Naive B cell (primary cell): ENCODE results near the gene C13orf46. TPM values are rescaled to one million over a fixed set of nuclear protein-coding genes. Genes with fewer than 3 reads are reported as not detected.

ENCODE experiments used
- ATAC-seq, 2 donors: fragments of 150-1000 bp; cut with Tn5 transposase; 2 replicates each; pipeline ENCODE4 v1.10.0; 2021; ENCODE audit warnings: low read depth in 2 of 2, mild to moderate bottlenecking in 2 of 2, moderate library complexity in 2 of 2
- DNase-seq: peaks from one replicate; pipeline ENCODE4 v3.0.0; 2022
- H3K27ac Mint-ChIP-seq, 6 donors: one replicate each; pipeline ENCODE4 v1.8.0; 2020 to 2022; ENCODE audit warnings: mild to moderate bottlenecking in 6 of 6, mixed read lengths in 6 of 6, moderate library complexity in 5 of 6, inconsistent platforms in 2 of 6
- H3K27me3 Mint-ChIP-seq, 3 donors: one replicate each; pipeline ENCODE4 v1.8.0; 2021 to 2022; ENCODE audit warnings: mixed read lengths in 3 of 3, mild to moderate bottlenecking in 1 of 3
- H3K36me3 Mint-ChIP-seq, 2 donors: one replicate each; pipeline ENCODE4 v1.8.0; 2020 to 2022; ENCODE audit warnings: mixed read lengths in 2 of 2, inconsistent platforms in 1 of 2, mild to moderate bottlenecking in 1 of 2
- H3K4me1 Mint-ChIP-seq, 3 donors: one replicate each; pipeline ENCODE4 v1.8.0; 2020 to 2022; ENCODE audit warnings: mixed read lengths in 3 of 3, inconsistent platforms in 1 of 3, mild to moderate bottlenecking in 1 of 3, moderate library complexity in 1 of 3
- H3K4me3 Mint-ChIP-seq, 8 donors: one replicate each; pipeline ENCODE4 v1.8.0; 2020 to 2022; ENCODE audit warnings: mild to moderate bottlenecking in 8 of 8, mixed read lengths in 8 of 8, moderate library complexity in 8 of 8, inconsistent platforms in 2 of 8
- H3K9me3 Mint-ChIP-seq, 7 donors: one replicate each; pipeline ENCODE4 v1.8.0; 2020 to 2022; ENCODE audit warnings: mixed read lengths in 7 of 7, mild to moderate bottlenecking in 5 of 7, inconsistent platforms in 2 of 7, moderate library complexity in 1 of 7
- polyA plus RNA-seq, 6 donors: library from polyadenylated mRNA; unstranded; fragments of 300-500 nt; fragmentation: Illumina TruSeq; gene quantifications; one replicate each; pipeline ENCODE4 v1.2.3, GENCODE V29; 2021; ENCODE audit warnings: low read depth in 6 of 6

The C13orf46 gene
- polyA plus RNA-seq, 6 donors from 2014 or later, result 0.19 to 0.52 (median 0.36) TPM; not detected in 2

GRCh38 chr13:113979791-113980471 is 6.1 kb upstream of the C13orf46 start:
- ATAC-seq, result no peak
- no peak for DNase-seq
- Mint-ChIP-seq H3K36me3 (peaks cover 22 to 33% of the 10 kb centered on the region in 2 donors), H3K27me3 (no peaks in the 10 kb centered on the region), H3K9me3 (peaks cover 0 to 9% (median 0%) of the 10 kb centered on the region in 7 donors), H3K4me1 (peaks cover 2 to 12% (median 11%) of the 10 kb centered on the region in 3 donors), H3K4me3 (peak overlapping the region in 1 of 8 donors; percentile 24), H3K27ac (peak overlapping the region in 3 of 6 donors; percentile 52 to 77 (median 66))

- Mint-ChIP-seq H3K27me3 (no peaks in the 10 kb centered on the region), H3K4me1 (peaks cover 2 to 12% (median 11%) of the 10 kb centered on the region in 3 donors), H3K9me3 (peaks cover 0 to 7% (median 0%) of the 10 kb centered on the region in 7 donors), H3K36me3 (peaks cover 22 to 28% of the 10 kb centered on the region in 2 donors), H3K4me3 (no peak overlapping the region), H3K27ac (peak overlapping the region in 1 of 6 donors; percentile 12)
- no peak for DNase-seq
- ATAC-seq, result no peak
Observed at GRCh38 chr13:113978741-113979481, 5.0 kb upstream of the C13orf46 start.

GRCh38 chr13:113977976-113978375 is 4.1 kb upstream of the C13orf46 start:
- Mint-ChIP-seq H3K4me1 (peaks cover 2 to 12% (median 11%) of the 10 kb centered on the region in 3 donors), H3K36me3 (peaks cover 22 to 27% of the 10 kb centered on the region in 2 donors), H3K9me3 (peaks cover 0 to 7% (median 0%) of the 10 kb centered on the region in 7 donors), H3K4me3 (no peak overlapping the region), H3K27me3 (no peaks in the 10 kb centered on the region), H3K27ac (peak overlapping the region in 2 of 6 donors; percentile 11 to 16)
- ATAC-seq (no peak), DNase-seq (no peak)

DNA sequence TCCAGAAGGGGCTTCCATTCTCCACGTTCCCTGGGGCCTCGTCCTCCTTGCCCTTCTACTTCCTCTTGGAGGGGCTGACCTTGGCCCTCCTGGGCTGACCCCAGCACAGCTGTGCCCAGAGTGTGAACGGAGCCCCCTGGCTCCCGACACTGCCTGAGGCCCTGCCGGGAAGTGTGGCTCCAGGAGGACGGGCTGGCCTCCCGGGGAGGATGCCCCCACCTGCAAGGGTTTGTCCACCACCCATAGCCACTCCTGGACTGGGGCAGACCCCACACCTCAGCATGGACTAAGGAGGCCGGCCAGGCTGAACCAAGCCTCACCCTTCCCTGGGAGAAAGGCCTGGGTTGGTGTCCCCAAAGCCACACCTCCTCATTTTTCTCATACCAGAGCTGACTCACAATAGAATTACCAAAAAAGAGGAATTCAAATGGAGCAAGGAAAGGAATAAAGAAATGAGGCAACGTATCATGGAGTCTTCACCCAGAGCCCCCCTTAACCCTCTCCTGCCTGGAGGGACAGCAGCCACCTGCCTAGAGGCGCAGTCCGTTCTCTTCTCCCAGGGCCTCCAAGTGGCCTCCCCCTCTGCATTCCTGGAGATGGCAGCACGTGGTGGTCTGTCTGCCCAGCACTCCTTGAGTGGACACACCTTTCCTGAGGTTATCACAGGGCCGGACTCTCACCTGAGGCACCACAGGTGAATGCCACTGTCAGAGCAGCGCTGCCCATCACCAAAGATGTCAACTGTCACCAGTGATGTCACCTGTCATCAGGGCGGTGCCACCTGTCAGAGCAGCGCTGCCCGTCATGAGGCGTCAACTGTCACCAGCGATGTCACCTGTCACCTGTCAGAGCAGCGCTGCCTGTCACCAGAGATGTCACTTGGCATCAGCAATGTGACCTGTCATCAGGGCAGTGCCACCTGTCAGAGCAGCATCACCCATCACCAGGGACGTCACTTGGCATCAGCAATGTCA is 3.1 kb upstream of the C13orf46 start:
- Mint-ChIP-seq H3K27me3 (no peaks in the 10 kb centered on the region), H3K36me3 (peaks cover 22 to 27% of the 10 kb centered on the region in 2 donors), H3K9me3 (peaks cover 0 to 7% (median 0%) of the 10 kb centered on the region in 7 donors), H3K27ac (peak overlapping the region in 1 of 6 donors; percentile 63), H3K4me3 (peak overlapping the region in 1 of 8 donors; percentile 34), H3K4me1 (peaks cover 2 to 12% (median 11%) of the 10 kb centered on the region in 3 donors)
- DNase-seq, result no peak
- ATAC-seq, result no peak

GRCh38 chr13:113975416-113975815 is 1.5 kb upstream of the C13orf46 start:
- H3K4me3 Mint-ChIP-seq, result no peak overlapping the region

DNA sequence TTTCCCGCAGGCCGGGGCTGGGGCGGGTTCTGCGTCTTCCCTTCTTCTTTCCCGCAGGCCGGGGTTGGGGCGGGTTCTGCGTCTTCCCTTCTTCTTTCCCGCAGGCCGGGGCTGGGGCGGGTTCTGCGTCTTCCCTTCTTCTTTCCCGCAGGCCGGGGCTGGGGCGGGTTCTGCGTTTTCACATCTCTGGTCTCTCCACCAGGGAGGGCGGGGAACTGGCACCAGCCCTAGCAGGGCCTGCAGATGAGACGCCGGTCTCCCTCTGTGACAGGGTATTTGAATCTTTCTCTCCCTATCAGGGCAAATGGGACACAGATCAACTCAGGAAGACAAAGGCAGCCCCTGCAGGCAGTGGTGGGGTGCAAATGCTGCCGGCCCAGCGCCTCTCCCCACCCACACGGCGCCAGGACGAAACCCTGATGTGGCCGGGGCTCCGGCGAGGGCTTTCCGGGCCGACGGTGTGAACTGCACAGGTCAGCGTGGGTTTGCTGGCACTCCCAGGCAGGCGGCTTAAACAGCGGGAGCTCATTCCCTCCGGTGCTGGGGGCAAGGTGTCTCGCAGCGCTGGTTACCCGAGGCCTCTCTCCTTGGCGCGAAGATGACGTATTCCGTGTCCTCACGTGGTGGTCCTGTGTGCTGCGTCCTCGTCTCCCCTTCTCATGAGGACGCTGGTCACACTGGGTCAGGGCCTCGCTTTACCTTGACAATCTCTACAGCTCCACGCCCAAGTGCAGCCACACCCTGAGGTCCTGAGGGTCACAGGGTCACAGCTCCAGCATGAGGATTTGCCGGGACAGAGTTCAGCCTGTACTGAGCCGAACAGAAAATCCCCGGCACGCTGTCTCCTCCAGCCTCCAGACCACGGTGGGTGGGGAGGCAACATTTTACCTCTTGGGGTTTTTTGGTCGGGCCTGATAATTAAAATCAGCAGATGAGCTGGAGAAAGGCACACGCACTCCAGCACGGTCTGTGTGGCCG is 717 bp upstream of the C13orf46 start:
- no peaks in the 10 kb centered on the region for H3K9me3 Mint-ChIP-seq
- no peak overlapping the region for H3K27ac Mint-ChIP-seq
- no peak for DNase-seq
- no peak for ATAC-seq
- peaks cover 0 to under 1% (median 0%) of the 10 kb centered on the region in 3 donors for H3K4me1 Mint-ChIP-seq
- H3K36me3 Mint-ChIP-seq, result peaks cover 6 to 15% of the 10 kb centered on the region in 2 donors
- H3K4me3 Mint-ChIP-seq, result no peak overlapping the region
- no peaks in the 10 kb centered on the region for H3K27me3 Mint-ChIP-seq

More at GRCh38 chr13:113975416-113975815, 1.5 kb upstream of the C13orf46 start:
- Mint-ChIP-seq H3K36me3 (peaks cover 14 to 19% of the 10 kb centered on the region in 2 donors), H3K27ac (peak overlapping the region in 1 of 6 donors; percentile 69), H3K27me3 (no peaks in the 10 kb centered on the region), H3K9me3 (peaks cover 0 to 5% (median 0%) of the 10 kb centered on the region in 7 donors), H3K4me1 (peaks cover 2 to 8% (median 8%) of the 10 kb centered on the region in 3 donors)
- ATAC-seq, result no peak
- no peak for DNase-seq

DNA sequence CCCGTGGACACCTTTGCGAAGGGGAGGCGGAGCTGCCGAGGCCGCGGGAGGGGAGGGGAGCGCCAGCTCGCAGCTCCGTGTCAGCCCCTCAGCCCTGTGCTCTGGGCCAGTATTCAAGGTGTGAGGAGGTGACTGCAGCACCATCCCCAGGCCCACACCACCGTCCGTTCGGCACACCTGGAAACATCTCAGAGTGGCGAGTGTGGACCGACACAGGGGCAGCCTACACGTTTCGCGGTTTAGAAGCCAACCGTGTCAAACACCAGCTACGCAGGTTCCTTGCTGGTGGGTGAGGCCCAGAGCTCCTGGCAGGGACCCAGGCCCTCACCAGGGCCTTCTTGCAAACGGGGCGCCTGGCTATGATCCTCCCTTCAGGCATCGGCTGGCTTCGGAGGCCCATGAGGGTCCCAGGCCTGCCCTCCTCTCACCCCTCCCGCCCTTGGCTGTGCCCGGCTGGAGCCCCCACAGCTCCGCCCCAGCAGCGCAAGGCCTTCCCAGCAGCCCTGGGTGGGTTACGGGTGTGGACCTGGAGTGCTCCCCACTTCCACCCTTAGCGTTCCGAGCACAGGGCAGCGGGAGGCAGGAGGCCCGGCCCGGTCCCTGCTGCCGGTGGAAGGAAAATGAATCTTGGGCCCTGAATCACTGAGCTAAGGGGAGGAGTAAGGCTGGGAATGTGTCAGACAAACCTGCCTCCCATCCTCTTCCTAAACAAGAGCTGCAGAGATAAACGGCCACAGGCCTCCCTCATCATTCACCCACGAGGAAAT is 1.2 kb downstream of the C13orf46 start:
- H3K27me3 Mint-ChIP-seq, result no peaks in the 10 kb centered on the region
- ATAC-seq (no peak), DNase-seq (no peak)
- no peaks in the 10 kb centered on the region for H3K4me1 Mint-ChIP-seq
- no peak overlapping the region for H3K4me3 Mint-ChIP-seq
- H3K36me3 Mint-ChIP-seq, result peaks cover 0 to 7% of the 10 kb centered on the region in 2 donors
- no peak overlapping the region for H3K27ac Mint-ChIP-seq
- no peaks in the 10 kb centered on the region for H3K9me3 Mint-ChIP-seq

DNA sequence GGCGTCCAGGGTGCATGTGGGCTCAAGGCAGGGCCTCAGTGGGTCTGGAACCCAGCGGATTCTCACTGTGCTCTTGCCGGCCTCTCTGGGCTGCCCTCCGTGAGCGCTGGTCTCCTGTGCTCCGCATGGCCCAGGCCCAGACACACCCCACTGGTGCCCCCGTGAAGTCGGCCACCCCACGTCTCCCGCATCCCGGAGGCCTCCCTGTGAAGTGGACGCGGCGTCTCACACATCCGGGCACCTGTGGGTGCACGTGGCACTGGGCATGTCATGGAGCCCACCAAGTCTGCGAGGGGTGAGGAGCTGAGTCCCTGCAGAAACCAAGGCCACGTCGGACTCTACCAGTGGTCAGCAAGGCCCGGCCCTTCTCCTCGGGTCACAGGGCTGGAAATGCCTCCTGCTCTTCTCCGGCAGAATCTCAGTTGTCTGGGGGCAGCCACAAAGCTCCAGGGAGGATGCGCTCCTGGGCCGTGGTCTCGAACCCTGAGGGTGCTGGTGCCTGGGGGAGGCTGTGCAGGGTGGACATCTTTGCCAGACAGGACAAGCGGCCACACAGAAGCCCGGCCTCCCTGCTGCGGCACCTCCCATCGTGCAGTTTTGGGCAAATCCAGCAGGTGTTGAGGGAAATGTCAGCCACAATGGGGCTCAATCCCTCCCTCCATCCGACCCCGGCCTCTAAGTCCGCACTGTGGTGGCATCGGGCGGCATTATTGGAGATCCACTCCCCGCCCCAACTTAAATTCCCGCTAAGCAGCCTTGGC is 2.2 kb downstream of the C13orf46 start:
- no peak for ATAC-seq
- Mint-ChIP-seq H3K4me1 (no peaks in the 10 kb centered on the region), H3K27ac (peak overlapping the region in 1 of 6 donors; percentile 32), H3K27me3 (no peaks in the 10 kb centered on the region), H3K4me3 (no peak overlapping the region), H3K36me3 (peaks cover 0 to 4% of the 10 kb centered on the region in 2 donors), H3K9me3 (no peaks in the 10 kb centered on the region)
- DNase-seq, result no peak

- no peak overlapping the region for H3K27ac Mint-ChIP-seq
- DNase-seq (no peak), ATAC-seq (no peak)
- peaks cover 0 to 4% of the 10 kb centered on the region in 2 donors for H3K36me3 Mint-ChIP-seq
- H3K4me1 Mint-ChIP-seq, result no peaks in the 10 kb centered on the region
- H3K4me3 Mint-ChIP-seq, result no peak overlapping the region
- no peaks in the 10 kb centered on the region for H3K27me3 Mint-ChIP-seq
- H3K9me3 Mint-ChIP-seq, result no peaks in the 10 kb centered on the region
Observed at GRCh38 chr13:113970810-113971470, 2.9 kb downstream of the C13orf46 start.

DNA sequence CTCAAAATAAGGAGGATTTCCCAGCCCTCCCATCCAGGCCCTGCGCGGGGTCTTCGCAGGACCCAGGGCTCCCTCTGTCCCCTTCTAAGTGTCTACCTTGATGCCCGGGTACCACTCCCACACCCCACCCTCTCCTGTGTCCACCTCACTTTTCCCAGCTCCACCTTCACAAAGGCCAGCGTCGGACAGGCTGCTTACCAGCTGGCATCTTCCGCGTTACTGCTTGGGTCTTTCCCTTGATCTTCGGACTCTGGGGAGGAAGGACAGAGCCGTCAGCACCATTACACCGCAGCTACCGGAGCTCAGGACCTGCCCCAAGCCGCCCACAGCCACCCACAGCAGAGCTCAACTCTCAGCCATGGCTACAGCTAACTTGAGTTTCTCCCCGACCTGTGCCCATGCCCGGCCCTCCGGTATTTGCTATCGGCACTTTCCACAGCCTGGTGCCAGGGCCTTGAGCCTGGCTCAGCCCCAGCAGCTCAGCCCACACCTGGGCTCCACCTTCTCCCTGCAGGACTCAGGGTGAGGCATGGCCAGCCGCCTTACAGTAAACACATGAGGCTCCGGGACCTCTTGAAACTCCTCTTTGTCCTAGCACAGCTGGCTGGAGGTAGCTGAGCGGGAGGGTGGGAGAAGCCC is 3.8 kb downstream of the C13orf46 start:
- Mint-ChIP-seq H3K36me3 (no peaks in the 10 kb centered on the region), H3K9me3 (no peaks in the 10 kb centered on the region), H3K27me3 (no peaks in the 10 kb centered on the region), H3K27ac (peak overlapping the region in 2 of 6 donors; percentile 34 to 78), H3K4me3 (no peak overlapping the region), H3K4me1 (no peaks in the 10 kb centered on the region)
- ATAC-seq (no peak), DNase-seq (no peak)
